ENCODE data around the gene STAT5A. TPM values are rescaled to one million over a fixed set of nuclear protein-coding genes. Genes with fewer than 3 reads are reported as not detected.

The STAT5A gene
- total and polyA plus RNA-seq, 2 experiments from 2014 or later, result 2.3 to 18.1 TPM

GRCh38 chr17:42312035-42312284 lies 23.7 kb downstream of the STAT5A start:
- peak overlapping the region; percentile 46 for H3K4me3 Mint-ChIP-seq
- Histone ChIP-seq H3K4me2 (peak overlapping the region; percentile 82), H3F3A (replicated peaks; ENCODE audit: low read depth) (peaks cover 24% of the 10 kb centered on the region), H3K36me3 (ENCODE audit: insufficient read depth) (peaks cover 13% of the 10 kb centered on the region; the same call in 1 of the 2 replicates), H3K4me1 (ENCODE audit: insufficient read depth) (peaks cover 23% of the 10 kb centered on the region), H3K27me3 (ENCODE audit: insufficient read depth) (no peaks in the 10 kb centered on the region), H3K27ac (ENCODE audit: low read depth) (peak overlapping the region; percentile 59; the same call in 1 of the 2 replicates), H3K79me2 (replicated peaks; ENCODE audit: insufficient read depth) (no peaks in the 10 kb centered on the region), H3K4me3 (peak overlapping the region; percentile 56; the same call in 1 of the 2 replicates), H3K9me2 (ENCODE audit: insufficient read depth) (no peaks in the 10 kb centered on the region), H2AFZ (no peak overlapping the region), H4K20me1 (replicated peaks; ENCODE audit: insufficient read depth) (no peaks in the 10 kb centered on the region; the same call in 1 of the 2 replicates)
- TF ChIP-seq CREB1 (CRISPR knock-in tag; IDR thresholded peaks at IDR 0.05; ENCODE audit: low read depth) (no peak), ZNF114 (CRISPR knock-in tag; IDR thresholded peaks at IDR 0.05) (no peak), NANOG (IDR thresholded peaks at IDR 0.05; ENCODE audit: borderline replicate concordance) (no peak), ZNF331 (CRISPR knock-in tag; IDR thresholded peaks at IDR 0.05; ENCODE audit: low read depth) (no peak), EZH2phosphoT487 (IDR thresholded peaks at IDR 0.05; ENCODE audit: unreplicated experiment) (no peak), JUNB (IDR thresholded peaks at IDR 0.05; ENCODE audit: unreplicated experiment) (no peak), REST (IDR thresholded peaks at IDR 0.05; ENCODE audit: unreplicated experiment) (no peak), STAT1 (IDR thresholded peaks at IDR 0.05; ENCODE audit: unreplicated experiment) (no peak), EZH2 (IDR thresholded peaks at IDR 0.05; ENCODE audit: low read depth, unreplicated experiment) (no peak), POLR2AphosphoS5 (IDR thresholded peaks at IDR 0.05; ENCODE audit: low read depth) (no peak)
- TF ChIP-seq, protein P1, sequence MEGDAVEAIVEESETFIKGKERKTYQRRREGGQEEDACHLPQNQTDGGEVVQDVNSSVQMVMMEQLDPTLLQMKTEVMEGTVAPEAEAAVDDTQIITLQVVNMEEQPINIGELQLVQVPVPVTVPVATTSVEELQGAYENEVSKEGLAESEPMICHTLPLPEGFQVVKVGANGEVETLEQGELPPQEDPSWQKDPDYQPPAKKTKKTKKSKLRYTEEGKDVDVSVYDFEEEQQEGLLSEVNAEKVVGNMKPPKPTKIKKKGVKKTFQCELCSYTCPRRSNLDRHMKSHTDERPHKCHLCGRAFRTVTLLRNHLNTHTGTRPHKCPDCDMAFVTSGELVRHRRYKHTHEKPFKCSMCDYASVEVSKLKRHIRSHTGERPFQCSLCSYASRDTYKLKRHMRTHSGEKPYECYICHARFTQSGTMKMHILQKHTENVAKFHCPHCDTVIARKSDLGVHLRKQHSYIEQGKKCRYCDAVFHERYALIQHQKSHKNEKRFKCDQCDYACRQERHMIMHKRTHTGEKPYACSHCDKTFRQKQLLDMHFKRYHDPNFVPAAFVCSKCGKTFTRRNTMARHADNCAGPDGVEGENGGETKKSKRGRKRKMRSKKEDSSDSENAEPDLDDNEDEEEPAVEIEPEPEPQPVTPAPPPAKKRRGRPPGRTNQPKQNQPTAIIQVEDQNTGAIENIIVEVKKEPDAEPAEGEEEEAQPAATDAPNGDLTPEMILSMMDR (conservative IDR thresholded peaks at IDR 0.05; ENCODE audit: low read depth in 2 of 2), result no peak
- TF ChIP-seq, protein P2, sequence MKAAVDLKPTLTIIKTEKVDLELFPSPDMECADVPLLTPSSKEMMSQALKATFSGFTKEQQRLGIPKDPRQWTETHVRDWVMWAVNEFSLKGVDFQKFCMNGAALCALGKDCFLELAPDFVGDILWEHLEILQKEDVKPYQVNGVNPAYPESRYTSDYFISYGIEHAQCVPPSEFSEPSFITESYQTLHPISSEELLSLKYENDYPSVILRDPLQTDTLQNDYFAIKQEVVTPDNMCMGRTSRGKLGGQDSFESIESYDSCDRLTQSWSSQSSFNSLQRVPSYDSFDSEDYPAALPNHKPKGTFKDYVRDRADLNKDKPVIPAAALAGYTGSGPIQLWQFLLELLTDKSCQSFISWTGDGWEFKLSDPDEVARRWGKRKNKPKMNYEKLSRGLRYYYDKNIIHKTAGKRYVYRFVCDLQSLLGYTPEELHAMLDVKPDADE (IDR thresholded peaks at IDR 0.05), result no peak
- TF ChIP-seq, protein P3, sequence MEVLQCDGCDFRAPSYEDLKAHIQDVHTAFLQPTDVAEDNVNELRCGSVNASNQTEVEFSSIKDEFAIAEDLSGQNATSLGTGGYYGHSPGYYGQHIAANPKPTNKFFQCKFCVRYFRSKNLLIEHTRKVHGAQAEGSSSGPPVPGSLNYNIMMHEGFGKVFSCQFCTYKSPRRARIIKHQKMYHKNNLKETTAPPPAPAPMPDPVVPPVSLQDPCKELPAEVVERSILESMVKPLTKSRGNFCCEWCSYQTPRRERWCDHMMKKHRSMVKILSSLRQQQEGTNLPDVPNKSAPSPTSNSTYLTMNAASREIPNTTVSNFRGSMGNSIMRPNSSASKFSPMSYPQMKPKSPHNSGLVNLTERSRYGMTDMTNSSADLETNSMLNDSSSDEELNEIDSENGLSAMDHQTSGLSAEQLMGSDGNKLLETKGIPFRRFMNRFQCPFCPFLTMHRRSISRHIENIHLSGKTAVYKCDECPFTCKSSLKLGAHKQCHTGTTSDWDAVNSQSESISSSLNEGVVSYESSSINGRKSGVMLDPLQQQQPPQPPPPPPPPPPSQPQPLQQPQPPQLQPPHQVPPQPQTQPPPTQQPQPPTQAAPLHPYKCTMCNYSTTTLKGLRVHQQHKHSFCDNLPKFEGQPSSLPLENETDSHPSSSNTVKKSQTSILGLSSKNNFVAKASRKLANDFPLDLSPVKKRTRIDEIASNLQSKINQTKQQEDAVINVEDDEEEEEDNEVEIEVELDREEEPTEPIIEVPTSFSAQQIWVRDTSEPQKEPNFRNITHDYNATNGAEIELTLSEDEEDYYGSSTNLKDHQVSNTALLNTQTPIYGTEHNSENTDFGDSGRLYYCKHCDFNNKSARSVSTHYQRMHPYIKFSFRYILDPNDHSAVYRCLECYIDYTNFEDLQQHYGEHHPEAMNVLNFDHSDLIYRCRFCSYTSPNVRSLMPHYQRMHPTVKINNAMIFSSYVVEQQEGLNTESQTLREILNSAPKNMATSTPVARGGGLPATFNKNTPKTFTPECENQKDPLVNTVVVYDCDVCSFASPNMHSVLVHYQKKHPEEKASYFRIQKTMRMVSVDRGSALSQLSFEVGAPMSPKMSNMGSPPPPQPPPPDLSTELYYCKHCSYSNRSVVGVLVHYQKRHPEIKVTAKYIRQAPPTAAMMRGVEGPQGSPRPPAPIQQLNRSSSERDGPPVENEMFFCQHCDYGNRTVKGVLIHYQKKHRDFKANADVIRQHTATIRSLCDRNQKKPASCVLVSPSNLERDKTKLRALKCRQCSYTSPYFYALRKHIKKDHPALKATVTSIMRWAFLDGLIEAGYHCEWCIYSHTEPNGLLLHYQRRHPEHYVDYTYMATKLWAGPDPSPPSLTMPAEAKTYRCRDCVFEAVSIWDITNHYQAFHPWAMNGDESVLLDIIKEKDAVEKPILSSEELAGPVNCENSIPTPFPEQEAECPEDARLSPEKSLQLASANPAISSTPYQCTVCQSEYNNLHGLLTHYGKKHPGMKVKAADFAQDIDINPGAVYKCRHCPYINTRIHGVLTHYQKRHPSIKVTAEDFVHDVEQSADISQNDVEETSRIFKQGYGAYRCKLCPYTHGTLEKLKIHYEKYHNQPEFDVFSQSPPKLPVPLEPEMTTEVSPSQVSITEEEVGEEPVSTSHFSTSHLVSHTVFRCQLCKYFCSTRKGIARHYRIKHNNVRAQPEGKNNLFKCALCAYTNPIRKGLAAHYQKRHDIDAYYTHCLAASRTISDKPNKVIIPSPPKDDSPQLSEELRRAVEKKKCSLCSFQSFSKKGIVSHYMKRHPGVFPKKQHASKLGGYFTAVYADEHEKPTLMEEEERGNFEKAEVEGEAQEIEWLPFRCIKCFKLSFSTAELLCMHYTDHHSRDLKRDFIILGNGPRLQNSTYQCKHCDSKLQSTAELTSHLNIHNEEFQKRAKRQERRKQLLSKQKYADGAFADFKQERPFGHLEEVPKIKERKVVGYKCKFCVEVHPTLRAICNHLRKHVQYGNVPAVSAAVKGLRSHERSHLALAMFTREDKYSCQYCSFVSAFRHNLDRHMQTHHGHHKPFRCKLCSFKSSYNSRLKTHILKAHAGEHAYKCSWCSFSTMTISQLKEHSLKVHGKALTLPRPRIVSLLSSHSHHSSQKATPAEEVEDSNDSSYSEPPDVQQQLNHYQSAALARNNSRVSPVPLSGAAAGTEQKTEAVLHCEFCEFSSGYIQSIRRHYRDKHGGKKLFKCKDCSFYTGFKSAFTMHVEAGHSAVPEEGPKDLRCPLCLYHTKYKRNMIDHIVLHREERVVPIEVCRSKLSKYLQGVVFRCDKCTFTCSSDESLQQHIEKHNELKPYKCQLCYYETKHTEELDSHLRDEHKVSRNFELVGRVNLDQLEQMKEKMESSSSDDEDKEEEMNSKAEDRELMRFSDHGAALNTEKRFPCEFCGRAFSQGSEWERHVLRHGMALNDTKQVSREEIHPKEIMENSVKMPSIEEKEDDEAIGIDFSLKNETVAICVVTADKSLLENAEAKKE (CRISPR knock-in tag; IDR thresholded peaks at IDR 0.05), result no peak
- H3K9me3 Mint-ChIP-seq, result no peaks in the 10 kb centered on the region; the same call in 2 of the 3 replicates
- peaks cover 11% of the 10 kb centered on the region for H3K27me3 Mint-ChIP-seq (ENCODE audit: insufficient read depth, low read depth, poor library complexity)
- ATAC-seq (no peak), DNase-seq (ENCODE audit: low spot score) (no peak)
- no peak overlapping the region for H3K27ac Mint-ChIP-seq
- peaks cover 44% of the 10 kb centered on the region for H3K4me1 Mint-ChIP-seq
- peaks cover 14% of the 10 kb centered on the region for H3K36me3 Mint-ChIP-seq (ENCODE audit: low read depth)

All from GM23338 (cell line).